ENCODE data around the gene RPS6KA2.

DNA sequence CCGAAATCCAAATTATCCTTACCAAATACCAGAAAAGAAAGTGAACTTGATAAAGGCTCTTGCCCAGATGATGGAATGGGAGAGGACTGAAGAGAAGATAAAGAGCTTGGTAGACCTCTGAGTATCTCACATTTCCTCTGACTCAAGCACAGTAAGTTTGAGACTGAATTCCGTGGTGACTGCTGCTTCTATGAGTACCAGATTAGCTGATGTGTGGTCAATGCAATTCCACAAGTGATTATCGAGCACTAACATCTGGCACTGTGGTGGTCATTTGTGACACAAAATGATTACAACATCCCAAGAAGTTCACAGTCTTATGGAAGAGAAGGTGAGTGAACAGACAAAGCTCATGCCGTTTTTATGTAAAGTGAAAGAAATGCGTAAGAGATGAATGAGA is 2.6 kb upstream of the RPS6KA2 start:
- TF ChIP-seq, protein P1, sequence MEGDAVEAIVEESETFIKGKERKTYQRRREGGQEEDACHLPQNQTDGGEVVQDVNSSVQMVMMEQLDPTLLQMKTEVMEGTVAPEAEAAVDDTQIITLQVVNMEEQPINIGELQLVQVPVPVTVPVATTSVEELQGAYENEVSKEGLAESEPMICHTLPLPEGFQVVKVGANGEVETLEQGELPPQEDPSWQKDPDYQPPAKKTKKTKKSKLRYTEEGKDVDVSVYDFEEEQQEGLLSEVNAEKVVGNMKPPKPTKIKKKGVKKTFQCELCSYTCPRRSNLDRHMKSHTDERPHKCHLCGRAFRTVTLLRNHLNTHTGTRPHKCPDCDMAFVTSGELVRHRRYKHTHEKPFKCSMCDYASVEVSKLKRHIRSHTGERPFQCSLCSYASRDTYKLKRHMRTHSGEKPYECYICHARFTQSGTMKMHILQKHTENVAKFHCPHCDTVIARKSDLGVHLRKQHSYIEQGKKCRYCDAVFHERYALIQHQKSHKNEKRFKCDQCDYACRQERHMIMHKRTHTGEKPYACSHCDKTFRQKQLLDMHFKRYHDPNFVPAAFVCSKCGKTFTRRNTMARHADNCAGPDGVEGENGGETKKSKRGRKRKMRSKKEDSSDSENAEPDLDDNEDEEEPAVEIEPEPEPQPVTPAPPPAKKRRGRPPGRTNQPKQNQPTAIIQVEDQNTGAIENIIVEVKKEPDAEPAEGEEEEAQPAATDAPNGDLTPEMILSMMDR (IDR thresholded peaks at IDR 0.05; ENCODE audit: extremely low read depth in 1 of 2, insufficient read depth in 1 of 2, low read depth in 1 of 2, low read length in 2 of 2) = no peak
- TF ChIP-seq POLR2A (IDR thresholded peaks at IDR 0.05; ENCODE audit: low read depth, low read length) (no peak), POLR2AphosphoS5 (IDR thresholded peaks at IDR 0.05; ENCODE audit: insufficient read depth, low read depth, low read length) (no peak), MAX (IDR thresholded peaks at IDR 0.05; ENCODE audit: insufficient read depth, insufficient read length) (no peak), EZH2 (IDR thresholded peaks at IDR 0.05; ENCODE audit: borderline replicate concordance, low read depth, low read length, severe bottlenecking) (no peak), JUN (IDR thresholded peaks at IDR 0.05; ENCODE audit: borderline replicate concordance, insufficient read depth, insufficient read length, low read depth) (no peak)

Data from endothelial cell of umbilical vein (primary cell).